GM13976 (cell line): ENCODE data around the gene ZNF214.

Experiments used
- DNase-seq: peaks from one replicate; pipeline ENCODE4 v3.0.0; 2012; ENCODE audit warnings: low spot score
- CTCF ChIP-seq: IDR thresholded peaks from 2 replicates; pipeline ENCODE4 v1.5.1; 2012; ENCODE audit warnings: borderline replicate concordance, mild to moderate bottlenecking; ENCODE audit not compliant: insufficient read depth; ENCODE audit errors: extremely low read depth, missing control alignments, control extremely low read depth
- in situ Hi-C: fragments of 300-500 bp; cut with MboI; formaldehyde crosslinking; loops from one replicate; pipeline ENCODE4 v1.12.0; 2022; ENCODE audit warnings: low sequenced_read_pairs, mixed read lengths, inconsistent platforms; ENCODE audit not compliant: unreplicated experiment

Gene ZNF214

DNA sequence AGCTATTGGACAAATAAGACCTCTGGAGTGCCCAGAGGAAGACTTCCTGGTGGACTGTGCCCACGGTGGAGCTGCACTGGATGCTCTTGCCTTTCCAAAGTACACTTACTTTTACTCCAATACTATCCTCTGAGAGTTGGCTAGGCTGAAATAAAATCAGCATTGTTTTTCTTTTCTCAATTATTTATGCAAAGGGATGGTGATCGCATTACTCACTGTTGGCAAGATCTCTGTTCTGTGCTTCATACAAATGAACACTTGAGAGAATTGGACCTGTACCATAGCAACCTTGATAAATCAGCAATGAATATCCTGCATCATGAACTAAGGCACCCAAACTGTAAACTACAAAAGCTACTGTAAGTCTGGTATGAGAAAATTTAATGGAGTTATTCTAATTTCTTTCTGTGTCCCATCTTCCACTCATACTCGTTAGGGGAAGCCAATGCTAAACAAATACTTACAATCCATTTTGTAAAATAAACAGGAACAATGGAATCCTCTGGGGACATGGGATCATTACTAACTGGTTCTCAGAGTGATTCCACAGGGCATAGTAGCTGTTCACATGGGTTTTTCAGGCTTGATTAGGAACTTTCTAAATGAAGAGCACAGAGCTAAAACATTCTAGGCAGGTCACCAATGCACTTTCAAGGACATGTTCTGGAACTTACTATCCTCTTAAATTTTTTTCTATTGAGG, 26.5 kb upstream of the ZNF214 start:
- no peak for TF ChIP-seq CTCF
- DNase-seq: no peak
- in situ Hi-C loops: no loop called here

DNA sequence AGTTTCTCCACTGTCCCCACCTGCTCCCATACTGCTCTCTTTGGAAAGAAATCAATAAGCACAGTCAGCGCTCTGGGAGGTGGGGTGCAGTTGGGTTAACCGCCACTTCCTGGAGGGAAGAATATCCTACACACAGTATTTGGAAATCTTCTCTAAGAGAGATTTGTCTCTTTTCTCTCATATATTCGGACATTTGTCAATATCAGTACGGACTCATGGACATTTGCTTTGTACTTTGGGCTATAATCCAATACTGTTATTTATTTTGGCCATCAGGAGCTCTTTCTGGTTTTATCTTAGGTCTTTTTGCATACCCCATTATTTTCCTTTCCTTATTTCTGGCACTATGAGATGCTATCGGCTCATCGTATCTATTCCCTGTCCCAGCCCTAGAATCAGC, 13.9 kb upstream of the ZNF214 start:
- in situ Hi-C loops: no loop called here
- DNase-seq: no peak
- no peak for TF ChIP-seq CTCF

DNA sequence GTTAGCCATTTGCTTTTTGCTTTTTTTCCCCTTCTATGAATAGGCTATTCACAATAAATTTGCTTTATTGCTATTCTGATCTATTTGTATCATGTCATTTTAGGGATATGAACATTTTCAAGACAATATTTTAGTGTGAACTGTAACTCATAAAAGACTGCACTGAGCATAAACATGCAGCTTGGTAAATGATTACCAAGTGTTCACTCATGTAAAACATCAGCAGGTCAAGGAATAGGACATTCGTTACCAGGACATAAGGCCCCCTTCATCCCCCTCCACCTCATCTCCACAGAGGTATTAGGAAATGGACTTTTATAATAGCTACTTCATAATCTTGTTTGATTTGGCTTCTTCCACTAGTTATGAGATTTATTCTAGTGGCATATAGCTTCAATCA, 12.5 kb upstream of the ZNF214 start:
- no peak for TF ChIP-seq CTCF
- in situ Hi-C loops: no loop called here
- DNase-seq: no peak

DNA sequence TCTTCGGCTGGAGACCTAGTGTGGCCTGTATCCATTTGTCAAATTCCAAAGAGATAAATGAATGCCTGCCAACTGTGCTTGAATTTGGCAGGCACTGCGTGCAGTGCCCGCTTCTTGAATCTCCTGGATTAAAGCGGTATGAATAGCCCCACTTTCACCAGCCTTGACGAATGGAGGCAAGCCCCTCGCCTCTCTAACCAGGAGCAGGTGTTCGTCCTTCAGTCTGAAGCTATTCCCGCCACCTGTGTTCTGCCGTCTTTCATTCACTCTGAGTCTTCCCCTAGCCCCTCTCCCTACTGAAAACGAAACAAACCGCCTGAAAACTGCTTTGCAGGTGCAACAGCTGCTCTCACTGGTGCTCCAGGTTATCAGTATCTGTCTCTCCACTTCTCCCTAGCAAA, 11.3 kb upstream of the ZNF214 start:
- no peak for DNase-seq
- in situ Hi-C loops: no loop called here
- TF ChIP-seq CTCF: no peak

GRCh38 chr11:7030836-7031235, 10.7 kb upstream of the ZNF214 start:
- no peak for TF ChIP-seq CTCF
- DNase-seq: no peak
- in situ Hi-C loops: no loop called here

- no peak for DNase-seq
Observed at GRCh38 chr11:7028141-7028540, 8.0 kb upstream of the ZNF214 start.

More at GRCh38 chr11:7028141-7028540, 8.0 kb upstream of the ZNF214 start:
- in situ Hi-C loops: no loop called here
- no peak for TF ChIP-seq CTCF
